Measurements from ENCODE around the gene CFAP45.

DNA sequence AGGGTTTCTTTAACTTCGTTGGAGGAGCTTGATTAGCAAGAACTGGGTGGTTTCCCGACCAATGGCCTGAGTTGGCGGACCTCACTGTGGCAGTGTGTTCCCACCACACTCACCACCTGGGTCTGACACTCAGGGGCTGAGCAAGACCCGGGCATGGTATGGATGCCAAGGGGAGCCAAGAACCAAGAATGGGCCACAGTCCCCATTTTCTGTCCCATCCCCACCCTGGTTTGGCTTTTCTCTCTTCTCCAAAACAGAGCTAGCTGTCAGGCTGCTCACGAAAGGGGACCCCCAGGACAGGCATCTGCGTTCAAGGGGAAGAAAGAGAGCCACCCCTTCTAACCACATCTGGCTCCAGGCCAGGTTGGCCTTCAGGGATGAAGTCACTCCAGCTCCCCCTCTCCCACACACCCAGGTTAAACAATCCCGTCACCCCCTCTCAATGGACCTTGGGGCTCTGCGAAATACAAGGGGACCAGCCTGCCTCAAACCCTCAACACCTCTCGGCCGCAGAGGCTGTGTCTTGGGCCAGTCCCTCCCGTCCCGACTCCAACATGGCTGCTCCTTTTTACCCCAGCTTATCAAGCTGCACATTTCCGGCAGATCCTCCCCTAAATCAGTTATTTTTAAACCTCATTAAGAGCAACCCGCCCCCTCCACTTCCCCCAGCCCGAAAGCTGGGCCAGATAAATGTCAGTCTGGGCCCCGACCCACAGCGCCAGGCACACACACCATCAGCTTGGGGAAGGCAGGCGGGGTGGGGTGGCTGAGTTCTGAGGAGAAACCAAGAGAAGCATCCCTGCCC lies 21.9 kb upstream of the CFAP45 start:
- TF ChIP-seq JUND (IDR thresholded peaks at IDR 0.05) (no peak), POLR2AphosphoS5 (IDR thresholded peaks at IDR 0.05; ENCODE audit: low read depth, low read length) (no peak), GABPA (IDR thresholded peaks at IDR 0.05; ENCODE audit: low read depth) (no peak), SIN3A (IDR thresholded peaks at IDR 0.05; ENCODE audit: borderline replicate concordance, low read depth, low read length) (no peak), EP300 (IDR thresholded peaks at IDR 0.05; ENCODE audit: borderline replicate concordance in 1 of 2, low read depth in 1 of 2, low read length in 1 of 2) (no peak)
- TF ChIP-seq, protein P1, sequence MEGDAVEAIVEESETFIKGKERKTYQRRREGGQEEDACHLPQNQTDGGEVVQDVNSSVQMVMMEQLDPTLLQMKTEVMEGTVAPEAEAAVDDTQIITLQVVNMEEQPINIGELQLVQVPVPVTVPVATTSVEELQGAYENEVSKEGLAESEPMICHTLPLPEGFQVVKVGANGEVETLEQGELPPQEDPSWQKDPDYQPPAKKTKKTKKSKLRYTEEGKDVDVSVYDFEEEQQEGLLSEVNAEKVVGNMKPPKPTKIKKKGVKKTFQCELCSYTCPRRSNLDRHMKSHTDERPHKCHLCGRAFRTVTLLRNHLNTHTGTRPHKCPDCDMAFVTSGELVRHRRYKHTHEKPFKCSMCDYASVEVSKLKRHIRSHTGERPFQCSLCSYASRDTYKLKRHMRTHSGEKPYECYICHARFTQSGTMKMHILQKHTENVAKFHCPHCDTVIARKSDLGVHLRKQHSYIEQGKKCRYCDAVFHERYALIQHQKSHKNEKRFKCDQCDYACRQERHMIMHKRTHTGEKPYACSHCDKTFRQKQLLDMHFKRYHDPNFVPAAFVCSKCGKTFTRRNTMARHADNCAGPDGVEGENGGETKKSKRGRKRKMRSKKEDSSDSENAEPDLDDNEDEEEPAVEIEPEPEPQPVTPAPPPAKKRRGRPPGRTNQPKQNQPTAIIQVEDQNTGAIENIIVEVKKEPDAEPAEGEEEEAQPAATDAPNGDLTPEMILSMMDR (IDR thresholded peaks at IDR 0.05), result no peak
- TF ChIP-seq, protein P2, sequence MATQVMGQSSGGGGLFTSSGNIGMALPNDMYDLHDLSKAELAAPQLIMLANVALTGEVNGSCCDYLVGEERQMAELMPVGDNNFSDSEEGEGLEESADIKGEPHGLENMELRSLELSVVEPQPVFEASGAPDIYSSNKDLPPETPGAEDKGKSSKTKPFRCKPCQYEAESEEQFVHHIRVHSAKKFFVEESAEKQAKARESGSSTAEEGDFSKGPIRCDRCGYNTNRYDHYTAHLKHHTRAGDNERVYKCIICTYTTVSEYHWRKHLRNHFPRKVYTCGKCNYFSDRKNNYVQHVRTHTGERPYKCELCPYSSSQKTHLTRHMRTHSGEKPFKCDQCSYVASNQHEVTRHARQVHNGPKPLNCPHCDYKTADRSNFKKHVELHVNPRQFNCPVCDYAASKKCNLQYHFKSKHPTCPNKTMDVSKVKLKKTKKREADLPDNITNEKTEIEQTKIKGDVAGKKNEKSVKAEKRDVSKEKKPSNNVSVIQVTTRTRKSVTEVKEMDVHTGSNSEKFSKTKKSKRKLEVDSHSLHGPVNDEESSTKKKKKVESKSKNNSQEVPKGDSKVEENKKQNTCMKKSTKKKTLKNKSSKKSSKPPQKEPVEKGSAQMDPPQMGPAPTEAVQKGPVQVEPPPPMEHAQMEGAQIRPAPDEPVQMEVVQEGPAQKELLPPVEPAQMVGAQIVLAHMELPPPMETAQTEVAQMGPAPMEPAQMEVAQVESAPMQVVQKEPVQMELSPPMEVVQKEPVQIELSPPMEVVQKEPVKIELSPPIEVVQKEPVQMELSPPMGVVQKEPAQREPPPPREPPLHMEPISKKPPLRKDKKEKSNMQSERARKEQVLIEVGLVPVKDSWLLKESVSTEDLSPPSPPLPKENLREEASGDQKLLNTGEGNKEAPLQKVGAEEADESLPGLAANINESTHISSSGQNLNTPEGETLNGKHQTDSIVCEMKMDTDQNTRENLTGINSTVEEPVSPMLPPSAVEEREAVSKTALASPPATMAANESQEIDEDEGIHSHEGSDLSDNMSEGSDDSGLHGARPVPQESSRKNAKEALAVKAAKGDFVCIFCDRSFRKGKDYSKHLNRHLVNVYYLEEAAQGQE (IDR thresholded peaks at IDR 0.05; ENCODE audit: low read depth, low read length), result no peak
- TF ChIP-seq, protein P3, sequence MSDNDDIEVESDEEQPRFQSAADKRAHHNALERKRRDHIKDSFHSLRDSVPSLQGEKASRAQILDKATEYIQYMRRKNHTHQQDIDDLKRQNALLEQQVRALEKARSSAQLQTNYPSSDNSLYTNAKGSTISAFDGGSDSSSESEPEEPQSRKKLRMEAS (IDR thresholded peaks at IDR 0.05; ENCODE audit: low read depth), result no peak

Data from SK-N-SH (cell line).